PC-3 (cell line): ENCODE data around the gene CCNI. TPM values are rescaled to one million over a fixed set of nuclear protein-coding genes. Genes with fewer than 3 reads are reported as not detected.

ENCODE experiments used
- ATAC-seq: fragments of 200-7000 bp; cut with Tn5 transposase; 2 replicates; pipeline ENCODE4 v1.9.1; 2020; ENCODE audit warnings: mild to moderate bottlenecking, moderate library complexity
- BruUV-seq: library from RNA; stranded (reverse); fragments of 400-500 nt; replicated peaks from 2 replicates; lab custom pipeline; 2021; lab: Mats Ljungman, UMichigan
- CTCF ChIA-PET: fragments of 300-600 bp; sonication (Branson Sonifier 250); formaldehyde crosslinking; loops from one replicate; lab custom pipeline; 2022; ENCODE audit warnings: antibody characterized with exemption; lab: Charles Lee
- POLR2A ChIA-PET: fragments of 300-600 bp; sonication (Branson Sonifier 250); formaldehyde crosslinking; loops from one replicate; lab custom pipeline; 2022; ENCODE audit warnings: antibody characterized with exemption; ENCODE audit not compliant: unreplicated experiment; lab: Charles Lee
- DNase-seq: peaks from one replicate; pipeline ENCODE4 v3.0.0-alpha.2; 2015
- H2AFZ ChIP-seq: fragments of 300-600 bp; sonication (generic); 2 replicates; pipeline ENCODE4 v1.6.0; 2016; ENCODE audit warnings: antibody characterized with exemption, low read length
- H3F3A ChIP-seq: fragments of 300-600 bp; sonication (generic); one replicate; pipeline ENCODE4 v1.6.0; 2017; ENCODE audit warnings: antibody characterized with exemption, low read length, control low read depth, mild to moderate bottlenecking; ENCODE audit not compliant: unreplicated experiment
- H3K27ac ChIP-seq: fragments of 300-600 bp; sonication (generic); 2 replicates; pipeline ENCODE4 v1.5.1; 2016; ENCODE audit warnings: mild to moderate bottlenecking, low read length
- H3K27me3 ChIP-seq: fragments of 300-600 bp; sonication (generic); 2 replicates; pipeline ENCODE4 v1.6.1; 2016; ENCODE audit warnings: low read length, mixed read lengths
- H3K36me3 ChIP-seq: fragments of 300-600 bp; sonication (generic); 2 replicates; pipeline ENCODE4 v1.6.1; 2016; ENCODE audit warnings: low read depth, mixed run types, low read length, mixed read lengths
- H3K4me1 ChIP-seq: fragments of 300-600 bp; sonication (generic); 2 replicates; pipeline ENCODE4 v1.5.1; 2016; ENCODE audit warnings: low read length; ENCODE audit not compliant: insufficient read depth
- H3K4me2 ChIP-seq: fragments of 300-600 bp; sonication (generic); 2 replicates; pipeline ENCODE4 v1.6.0; 2016; ENCODE audit warnings: low read length
- H3K4me3 ChIP-seq: fragments of 300-600 bp; sonication (generic); 2 replicates; pipeline ENCODE4 v1.5.1; 2016; ENCODE audit warnings: mild to moderate bottlenecking, low read length, mixed read lengths
- H3K79me2 ChIP-seq: fragments of 300-600 bp; sonication (generic); 2 replicates; pipeline ENCODE4 v1.6.1; 2017; ENCODE audit warnings: low read length, mixed read lengths
- H3K9ac ChIP-seq: fragments of 300-600 bp; sonication (generic); 2 replicates; pipeline ENCODE4 v1.6.0; 2016; ENCODE audit warnings: mild to moderate bottlenecking, low read length
- H3K9me2 ChIP-seq: fragments of 300-600 bp; sonication (generic); replicated peaks from 2 replicates; pipeline ENCODE4 v1.6.1; 2016; ENCODE audit warnings: mixed run types, low read length, mixed read lengths
- H3K9me3 ChIP-seq: fragments of 300-600 bp; sonication (generic); 2 replicates; pipeline ENCODE4 v1.6.1; 2016; ENCODE audit warnings: low read length, mixed read lengths
- H4K20me1 ChIP-seq: fragments of 300-600 bp; sonication (generic); 2 replicates; pipeline ENCODE4 v1.6.1; 2016; ENCODE audit warnings: low read length, mixed read lengths
- CTCF ChIP-seq: fragments of 300-600 bp; sonication (generic); conservative IDR thresholded peaks from 2 replicates; pipeline ENCODE4 v1.5.1; 2017; ENCODE audit warnings: antibody characterized with exemption, low read depth, mild to moderate bottlenecking, low read length
- EZH2 ChIP-seq: fragments of 300-600 bp; sonication (generic); IDR thresholded peaks from one replicate; pipeline ENCODE4 v1.6.1; 2017; ENCODE audit warnings: antibody characterized with exemption, mild to moderate bottlenecking, low read length; ENCODE audit not compliant: unreplicated experiment
- EZH2phosphoT487 ChIP-seq: fragments of 300-600 bp; sonication (generic); IDR thresholded peaks from 2 replicates; pipeline ENCODE4 v1.6.1; 2018; ENCODE audit warnings: mild to moderate bottlenecking, antibody characterized with exemption, low read length, borderline replicate concordance
- intact Hi-C: fragments of 100-400 bp; cut with micrococcal nuclease; formaldehyde crosslinking; loops from 2 replicates; pipeline ENCODE4 v1.9.0; 2023
- total RNA-seq: library from RNA; depleted of rRNA; stranded (reverse); fragments of >200 nt; gene quantifications from 2 replicates; pipeline ENCODE4 v1.2.3, GENCODE V29; 2014

Gene CCNI
- total RNA-seq, 1 experiment from 2014 or later, result 60.1 TPM

GRCh38 chr4:77065382-77065781 is 10.4 kb downstream of the CCNI start:
- ChIA-PET POLR2A (no interaction called here), CTCF (no interaction called here)
- H3K79me2 ChIP-seq, result peaks cover 45% of the 10 kb centered on the region
- intact Hi-C loops, result no loop called here
- H3F3A ChIP-seq, result no peaks in the 10 kb centered on the region
- H3K4me1 ChIP-seq, result no peaks in the 10 kb centered on the region
- no TSS peak for BruUV-seq
- no peak overlapping the region for H3K4me2 ChIP-seq
- no peaks in the 10 kb centered on the region for H3K9me3 ChIP-seq
- no peak for TF ChIP-seq CTCF
- TF ChIP-seq EZH2phosphoT487, result no peak
- TF ChIP-seq EZH2, result no peak
- peaks cover 17% of the 10 kb centered on the region; the same call in 1 of the 2 replicates for H3K36me3 ChIP-seq
- no peaks in the 10 kb centered on the region for H3K27me3 ChIP-seq
- H4K20me1 ChIP-seq, result no peaks in the 10 kb centered on the region
- H3K9me2 ChIP-seq, result no peaks in the 10 kb centered on the region
- H3K27ac ChIP-seq, result no peak overlapping the region
- no peak overlapping the region for H2AFZ ChIP-seq
- DNase-seq (no peak), ATAC-seq (no peak)
- H3K9ac ChIP-seq, result no peak overlapping the region
- no peak overlapping the region for H3K4me3 ChIP-seq

- no TSS peak for BruUV-seq
- TF ChIP-seq EZH2phosphoT487, result no peak
- no peak for TF ChIP-seq CTCF
- no peak for DNase-seq
- H2AFZ ChIP-seq, result no peak overlapping the region
- no peak overlapping the region for H3K9ac ChIP-seq
- ATAC-seq, result no peak
- H3K79me2 ChIP-seq, result peaks cover 21% of the 10 kb centered on the region
- H3K9me3 ChIP-seq, result no peaks in the 10 kb centered on the region
- H4K20me1 ChIP-seq, result no peaks in the 10 kb centered on the region
- no peak overlapping the region for H3K27ac ChIP-seq
- intact Hi-C loops, result no loop called here
- H3F3A ChIP-seq, result no peaks in the 10 kb centered on the region
- no peak overlapping the region for H3K4me2 ChIP-seq
- CTCF ChIA-PET, result no interaction called here
- H3K9me2 ChIP-seq, result no peaks in the 10 kb centered on the region
- no peaks in the 10 kb centered on the region for H3K27me3 ChIP-seq
- H3K4me3 ChIP-seq, result no peak overlapping the region
- POLR2A ChIA-PET, result no interaction called here
- H3K36me3 ChIP-seq, result peaks cover 28% of the 10 kb centered on the region; the same call in 1 of the 2 replicates
- H3K4me1 ChIP-seq, result no peaks in the 10 kb centered on the region
These were observed 12.9 kb downstream of the CCNI start for GRCh38 chr4:77062856-77063255.

GRCh38 chr4:77052352-77052751 is 23.4 kb downstream of the CCNI start:
- Histone ChIP-seq H3K4me2 (no peak overlapping the region), H3K4me1 (no peaks in the 10 kb centered on the region), H3K9me2 (no peaks in the 10 kb centered on the region), H3K79me2 (no peaks in the 10 kb centered on the region), H3K27me3 (no peaks in the 10 kb centered on the region), H3K9ac (no peak overlapping the region), H2AFZ (no peak overlapping the region), H3K27ac (no peak overlapping the region), H4K20me1 (no peaks in the 10 kb centered on the region), H3K4me3 (no peak overlapping the region), H3F3A (no peaks in the 10 kb centered on the region), H3K36me3 (peaks cover 35% of the 10 kb centered on the region), H3K9me3 (no peaks in the 10 kb centered on the region)
- peak; percentile 46 for ATAC-seq
- ChIA-PET CTCF (no interaction called here), POLR2A (no interaction called here)
- TF ChIP-seq EZH2phosphoT487, result no peak
- TF ChIP-seq CTCF, result peak; percentile 74
- no TSS peak for BruUV-seq
- intact Hi-C loops, result no loop called here
- DNase-seq, result peak; percentile 70
